Measurements from ENCODE around the gene GNAS-AS1. TPM values are rescaled to one million over a fixed set of nuclear protein-coding genes. Genes with fewer than 3 reads are reported as not detected.

The GNAS-AS1 gene
- total RNA-seq, 4 donors from 2014 or later: 0.19 to 0.48 (median 0.34) TPM; not detected in 1

DNA sequence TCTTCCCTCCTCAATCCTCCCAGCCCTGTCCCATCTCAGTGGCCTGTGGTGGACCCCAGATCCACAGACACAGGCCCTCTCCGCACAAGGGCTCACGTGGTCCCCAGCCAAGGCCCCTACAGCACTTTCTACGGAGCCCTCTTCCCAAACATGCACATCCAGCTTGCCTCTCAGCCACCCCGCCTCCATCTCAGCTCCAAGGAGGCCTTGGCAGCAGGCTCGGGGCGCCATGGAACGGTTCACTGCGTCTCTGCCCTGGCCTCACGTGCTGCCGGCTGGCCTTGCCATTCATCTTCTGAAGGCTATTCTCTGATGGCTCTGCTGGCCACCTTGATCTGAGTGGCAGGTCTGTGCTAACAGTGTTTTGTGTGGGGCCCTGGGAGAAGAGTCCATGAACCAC, 33.0 kb downstream of the GNAS-AS1 start:
- DNase-seq: no peak
- intact Hi-C loops (cut with DNase I): loop anchor here (10.0 kb wide), 1 partner anchor 1393 kb away; no protein-coding TSS in a partner anchor
- Histone ChIP-seq H3K4me1 (no peaks in the 10 kb centered on the region), H3K27ac (no peak overlapping the region), H3K9me3 (no peaks in the 10 kb centered on the region), H3K4me3 (no peak overlapping the region), H3K27me3 (peaks cover 0 to 19% (median 0%) of the 10 kb centered on the region in 4 donors), H3K36me3 (no peaks in the 10 kb centered on the region)
- 89 to 90% methylated on average over 8 to 10 of the region's 10 CpGs for WGBS, 2 donors
- TF ChIP-seq POLR2A (IDR thresholded peaks at IDR 0.05) (no peak), CTCF (IDR thresholded peaks at IDR 0.05) (no peak)

DNA sequence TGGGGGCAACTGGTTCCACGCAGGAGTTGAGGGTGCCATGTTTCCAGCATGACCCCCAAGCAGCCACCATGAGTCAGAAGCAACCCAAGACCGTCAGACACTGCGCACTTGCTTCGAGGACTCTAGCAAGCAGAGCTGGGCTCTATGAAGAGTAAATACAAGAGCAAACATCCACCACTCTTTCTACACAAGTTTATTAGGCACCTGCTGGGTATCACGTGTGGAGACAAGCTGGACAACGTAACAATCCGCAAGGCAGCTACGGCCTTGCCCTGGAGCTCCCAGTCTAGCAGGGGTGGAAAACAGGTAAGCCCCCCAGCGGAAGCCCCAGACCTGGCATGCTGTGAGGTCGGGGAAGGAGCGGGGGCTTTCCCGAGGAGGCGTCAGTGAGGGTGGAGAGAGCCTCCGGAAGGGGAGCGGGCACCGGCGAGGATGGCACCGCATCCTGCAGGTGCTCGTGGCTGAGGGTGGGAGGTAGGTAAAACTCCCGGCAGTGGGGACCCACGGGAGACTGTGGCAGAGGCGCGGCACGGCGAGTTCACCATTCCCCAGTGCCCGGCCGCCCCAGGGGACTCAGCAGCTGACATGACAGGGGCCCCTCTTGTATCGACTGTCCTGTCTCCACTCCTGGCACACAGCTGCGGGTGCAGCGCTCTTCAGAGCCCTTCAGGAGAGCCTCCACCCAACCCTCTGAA, 33.6 kb downstream of the GNAS-AS1 start:
- DNase-seq: no peak

GRCh38 chr20:58816051-58816450, 34.7 kb downstream of the GNAS-AS1 start:
- no peaks in the 10 kb centered on the region for H3K36me3 ChIP-seq
- H3K9me3 ChIP-seq: no peaks in the 10 kb centered on the region
- H3K27me3 ChIP-seq: peaks cover 0 to 36% (median 0%) of the 10 kb centered on the region in 4 donors
- no peak for TF ChIP-seq CTCF (IDR thresholded peaks at IDR 0.05)
- 80 to 100% methylated on average over 1 to 4 of the region's 10 CpGs for WGBS, 2 donors
- H3K27ac ChIP-seq: no peak overlapping the region
- DNase-seq: no peak
- no peak overlapping the region for H3K4me3 ChIP-seq
- intact Hi-C loops (cut with DNase I): loop anchor here (10.0 kb wide), 1 partner anchor 1391 kb away; no protein-coding TSS in a partner anchor
- no peaks in the 10 kb centered on the region for H3K4me1 ChIP-seq

More for the DNA sequence above, 33.6 kb downstream of the GNAS-AS1 start:
- no peaks in the 10 kb centered on the region for H3K4me1 ChIP-seq
- H3K36me3 ChIP-seq: no peaks in the 10 kb centered on the region
- no peak overlapping the region for H3K27ac ChIP-seq
- H3K27me3 ChIP-seq: peaks cover 0 to 25% (median 0%) of the 10 kb centered on the region in 4 donors
- H3K9me3 ChIP-seq: no peaks in the 10 kb centered on the region
- WGBS, 2 donors: 75 to 90% methylated on average over 7 to 19 of the region's 30 CpGs
- no peak overlapping the region for H3K4me3 ChIP-seq
- no peak for TF ChIP-seq POLR2A (IDR thresholded peaks at IDR 0.05)
- TF ChIP-seq CTCF (IDR thresholded peaks at IDR 0.05): no peak
- intact Hi-C loops (cut with DNase I): loop anchor here (10.0 kb wide), 1 partner anchor 1392 kb away; no protein-coding TSS in a partner anchor

DNA sequence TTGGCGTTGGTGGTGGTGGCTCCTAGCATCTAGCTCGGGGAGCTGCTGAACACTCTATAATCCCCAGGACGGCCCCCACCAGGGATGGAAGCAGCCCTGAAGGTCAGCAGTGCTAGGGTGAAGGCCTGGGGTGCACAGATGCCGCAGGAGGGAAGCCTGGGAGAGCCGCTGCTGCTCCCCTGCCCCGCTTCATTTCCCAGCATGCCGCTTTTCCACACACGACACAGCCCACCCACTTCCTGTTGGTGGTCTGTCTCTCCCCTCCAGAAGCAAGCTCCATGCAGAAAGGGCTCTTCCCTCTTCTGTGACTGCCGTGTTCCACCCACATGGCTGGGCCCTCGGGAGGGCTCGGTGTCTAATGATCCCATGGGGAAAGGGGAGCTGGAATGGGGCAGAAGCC, 35.3 kb downstream of the GNAS-AS1 start:
- no peak for DNase-seq

More for the DNA sequence above, 35.3 kb downstream of the GNAS-AS1 start:
- H3K27ac ChIP-seq: no peak overlapping the region
- no peaks in the 10 kb centered on the region for H3K4me1 ChIP-seq
- no peaks in the 10 kb centered on the region for H3K9me3 ChIP-seq
- no peak overlapping the region for H3K4me3 ChIP-seq
- intact Hi-C loops (cut with DNase I): loop anchor here (10.0 kb wide), 1 partner anchor 1391 kb away; no protein-coding TSS in a partner anchor
- H3K36me3 ChIP-seq: no peaks in the 10 kb centered on the region
- peaks cover 0 to 42% (median 0%) of the 10 kb centered on the region in 4 donors for H3K27me3 ChIP-seq
- TF ChIP-seq POLR2A (IDR thresholded peaks at IDR 0.05) (no peak), CTCF (IDR thresholded peaks at IDR 0.05) (no peak)
- 58 to 79% methylated on average over 4 to 8 of the region's 11 CpGs for WGBS, 2 donors

Measured in esophagus squamous epithelium (tissue), 5 donors.